Colonic mucosa (tissue), 4 donors: ENCODE measurements around the gene FHIT. TPM values are rescaled to one million over a fixed set of nuclear protein-coding genes. Genes with fewer than 3 reads are reported as not detected.

Experiments
- DNase-seq: peaks from one replicate; pipeline ENCODE4 v3.0.0-alpha.2; 2020
- H3K27ac ChIP-seq: fragments of 200-600 bp; one replicate; pipeline ENCODE4 v1.8.0; 2021
- H3K27me3 ChIP-seq: fragments of 200-600 bp; one replicate; pipeline ENCODE4 v1.8.0; 2021
- H3K36me3 ChIP-seq: fragments of 200-600 bp; one replicate; pipeline ENCODE4 v1.8.0; 2021
- H3K4me1 ChIP-seq: fragments of 200-600 bp; one replicate; pipeline ENCODE4 v1.8.0; 2021; ENCODE audit warnings: mild to moderate bottlenecking
- H3K4me3 ChIP-seq: fragments of 200-600 bp; one replicate; pipeline ENCODE4 v1.8.0; 2021
- H3K9ac ChIP-seq, 2 donors: one replicate each; pipeline ENCODE4 v1.7.0; 2013; ENCODE audit warnings: control low read depth in 2 of 2, low read depth in 2 of 2, low read length in 2 of 2
- H3K9me3 ChIP-seq: fragments of 200-600 bp; one replicate; pipeline ENCODE4 v1.8.0; 2021
- CTCF ChIP-seq: fragments of 200-600 bp; IDR thresholded peaks from one replicate; pipeline ENCODE4 v1.8.0; 2022; ENCODE audit warnings: antibody characterized with exemption, mild to moderate bottlenecking
- intact Hi-C: fragments of 100-400 bp; cut with DNase I; formaldehyde crosslinking; loops from one replicate; pipeline ENCODE4 v1.14.1; 2022
- total RNA-seq, 2 donors: library from RNA; stranded (reverse); fragmentation: NEBNext Ultra II Directional in 1 of 2; extraction: Animal tissue kit (Norgen Biotek cat#: 25700) in 1 of 2; gene quantifications; one replicate each; pipeline ENCODE4 v1.2.1, GENCODE V29; 2021
- donor health status: healthy.
- donor health status: DM: no; HTN: no; CAD: no.
- donor health status: DM: no; HTN: no; CAD: no.

FHIT gene
- total RNA-seq, 2 donors from 2014 or later = 7.7 to 9.4 TPM

DNA sequence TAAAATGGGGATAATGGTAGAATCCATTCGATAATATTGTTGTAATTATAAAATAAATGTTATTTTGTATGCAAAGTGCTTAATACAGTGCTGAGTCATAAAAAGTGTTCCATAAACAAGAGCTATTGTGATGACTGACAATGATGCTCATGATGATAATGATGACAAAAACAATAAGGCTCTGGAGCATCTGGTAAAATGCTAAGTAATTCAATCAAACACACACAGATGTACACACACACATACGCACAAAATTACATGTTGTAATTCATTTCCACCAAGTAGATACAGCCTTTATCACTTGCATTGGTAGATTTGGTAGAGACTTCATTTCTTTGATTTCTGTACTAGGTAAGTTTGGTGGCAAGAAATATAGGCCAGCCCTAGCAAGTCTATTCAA is 163.8 kb downstream of the FHIT start:
- Histone ChIP-seq H3K4me1 (no peaks in the 10 kb centered on the region), H3K27me3 (no peaks in the 10 kb centered on the region), H3K9ac (no peak overlapping the region), H3K36me3 (no peaks in the 10 kb centered on the region), H3K27ac (no peak overlapping the region), H3K4me3 (no peak overlapping the region), H3K9me3 (no peaks in the 10 kb centered on the region)
- TF ChIP-seq CTCF = no peak
- DNase-seq = no peak
- intact Hi-C loops = no loop called here

DNA sequence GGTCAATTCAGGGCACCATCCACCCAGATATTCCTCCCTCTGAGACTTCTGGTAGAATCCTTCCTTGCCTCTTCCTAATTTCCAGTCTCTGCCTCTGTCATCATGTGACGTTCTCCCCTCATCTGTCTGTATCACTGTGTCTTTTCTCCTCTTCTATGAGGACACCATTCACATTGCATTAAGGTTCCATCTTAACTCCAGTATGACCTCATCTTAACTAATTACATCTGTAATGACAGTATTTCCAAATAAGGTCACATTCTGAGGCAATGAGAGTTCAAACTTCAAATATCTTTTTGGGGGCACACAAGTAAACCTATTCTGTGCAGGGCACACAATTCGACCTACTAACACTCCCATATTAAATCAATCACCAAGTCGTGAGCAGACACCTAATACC is 169.7 kb downstream of the FHIT start:
- no peaks in the 10 kb centered on the region for H3K9me3 ChIP-seq
- no peaks in the 10 kb centered on the region for H3K27me3 ChIP-seq
- intact Hi-C loops = no loop called here
- no peak for DNase-seq
- no peak overlapping the region for H3K27ac ChIP-seq
- H3K9ac ChIP-seq = no peak overlapping the region
- H3K4me3 ChIP-seq = no peak overlapping the region
- no peaks in the 10 kb centered on the region for H3K4me1 ChIP-seq
- H3K36me3 ChIP-seq = no peaks in the 10 kb centered on the region
- TF ChIP-seq CTCF = no peak

DNA sequence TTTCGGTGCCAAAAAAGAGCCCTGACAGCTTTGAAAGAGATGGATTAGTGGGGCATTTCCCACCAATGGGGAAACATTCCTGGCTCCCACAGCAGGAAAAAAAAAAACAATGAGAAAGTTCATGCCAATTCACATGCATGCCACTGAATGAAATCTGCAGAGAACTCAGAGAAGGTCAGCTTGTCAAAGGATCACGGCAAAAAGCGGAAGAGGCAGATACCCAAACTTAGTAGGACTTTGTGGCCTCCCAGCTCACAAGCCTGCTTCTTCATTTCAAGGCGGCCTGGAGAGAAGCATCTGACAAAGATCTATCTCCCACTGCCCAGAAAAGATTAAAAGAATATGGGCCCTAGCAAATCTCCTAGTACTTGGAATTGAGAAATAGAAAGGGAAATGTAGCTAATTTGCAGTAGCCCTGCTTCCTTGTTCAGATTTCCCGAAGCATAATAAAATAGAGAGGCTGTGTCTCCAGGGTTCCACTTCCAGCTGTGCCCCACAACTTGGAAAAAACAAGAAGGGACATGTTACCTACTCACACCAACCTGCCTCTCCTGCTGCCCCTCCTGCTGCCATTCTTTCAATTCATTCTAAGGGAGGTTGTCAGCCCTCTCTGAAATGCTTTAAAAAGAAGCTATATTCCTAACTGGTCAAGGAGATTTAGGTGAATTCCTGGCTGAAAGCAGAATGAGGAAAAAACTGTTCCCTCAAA is 170.4 kb downstream of the FHIT start:
- intact Hi-C loops = no loop called here
- TF ChIP-seq CTCF = no peak
- H3K9ac ChIP-seq = no peak overlapping the region
- no peaks in the 10 kb centered on the region for H3K27me3 ChIP-seq
- no peaks in the 10 kb centered on the region for H3K36me3 ChIP-seq
- H3K4me3 ChIP-seq = no peak overlapping the region
- DNase-seq = no peak
- no peaks in the 10 kb centered on the region for H3K4me1 ChIP-seq
- no peak overlapping the region for H3K27ac ChIP-seq
- no peaks in the 10 kb centered on the region for H3K9me3 ChIP-seq

- intact Hi-C loops = no loop called here
- Histone ChIP-seq H3K27me3 (no peaks in the 10 kb centered on the region), H3K9ac (no peak overlapping the region), H3K36me3 (no peaks in the 10 kb centered on the region), H3K27ac (no peak overlapping the region), H3K9me3 (no peaks in the 10 kb centered on the region), H3K4me3 (no peak overlapping the region), H3K4me1 (no peaks in the 10 kb centered on the region)
- DNase-seq = no peak
- no peak for TF ChIP-seq CTCF
These were observed 173.1 kb downstream of the FHIT start for GRCh38 chr3:61078048-61078752.

DNA sequence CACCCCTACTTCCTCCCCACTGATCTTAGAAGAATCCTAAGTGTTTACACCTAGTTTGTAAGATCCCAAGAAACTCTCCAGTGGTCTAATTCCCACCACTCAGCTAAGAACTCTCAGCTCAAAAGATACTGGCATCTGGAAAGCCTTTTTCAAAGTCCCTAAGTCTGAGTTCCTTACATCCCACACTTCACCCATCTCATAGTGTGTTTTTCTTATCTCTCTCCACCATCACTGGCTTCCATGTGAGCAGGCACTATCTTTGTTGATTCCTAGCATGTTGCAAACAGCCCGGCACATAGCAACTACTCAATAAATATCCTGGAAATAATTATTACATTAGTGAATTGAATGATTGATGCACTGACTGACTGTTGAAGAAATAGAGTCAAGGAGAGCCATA is 173.7 kb downstream of the FHIT start:
- intact Hi-C loops = no loop called here
- DNase-seq = no peak
- no peaks in the 10 kb centered on the region for H3K36me3 ChIP-seq
- no peaks in the 10 kb centered on the region for H3K27me3 ChIP-seq
- H3K4me1 ChIP-seq = no peaks in the 10 kb centered on the region
- no peak overlapping the region for H3K9ac ChIP-seq
- TF ChIP-seq CTCF = no peak
- no peaks in the 10 kb centered on the region for H3K9me3 ChIP-seq
- no peak overlapping the region for H3K4me3 ChIP-seq
- H3K27ac ChIP-seq = no peak overlapping the region
